Left colon (tissue), 2 donors: ENCODE measurements around the gene PTTG2. TPM values are rescaled to one million over a fixed set of nuclear protein-coding genes. Genes with fewer than 3 reads are reported as not detected.

ENCODE experiments used
- ATAC-seq: fragments of 200-7000 bp; cut with Tn5 transposase; one replicate; pipeline ENCODE4 v1.9.1; 2020; ENCODE audit warnings: mild to moderate bottlenecking, moderate library complexity
- DNase-seq, 2 donors: peaks; one replicate each; pipeline ENCODE4 v3.0.0-alpha.2; 2020
- intact Hi-C, 2 donors: fragments of 100-400 bp; cut with DNase I in 1 of 2; cut with micrococcal nuclease in 1 of 2; formaldehyde crosslinking; loops; one replicate each; pipeline versions ENCODE4 v1.11.2 to v1.14.0; 2022; cut with DNase I, micrococcal nuclease
- total RNA-seq, 2 donors: library from RNA; stranded (reverse); fragmentation: NEBNext Ultra II Directional; extraction: Animal tissue kit (Norgen Biotek cat#: 25700); gene quantifications; one replicate each; pipeline ENCODE4 v1.2.1, GENCODE V29; 2021
- donor health status: DM: no; HTN: no; CAD: no.
- donor health status: DM: yes; HTN: yes; CAD: no.

PTTG2 gene
- total RNA-seq, 2 donors from 2014 or later = 0.46 to 0.67 TPM

GRCh38 chr4:38002451-38003071 is 42.4 kb downstream of the PTTG2 start:
- no peak for ATAC-seq
- intact Hi-C loops = no loop called here
- DNase-seq = no peak

- intact Hi-C loops = no loop called here
- no peak for ATAC-seq
- DNase-seq = no peak
Measured at GRCh38 chr4:38003102-38003501, 42.9 kb downstream of the PTTG2 start.

GRCh38 chr4:38003628-38004027 is 43.4 kb downstream of the PTTG2 start:
- intact Hi-C loops = no loop called here
- ATAC-seq (no peak), DNase-seq (no peak)

- DNase-seq (no peak), ATAC-seq (no peak)
- intact Hi-C loops = no loop called here
Measured at GRCh38 chr4:38004062-38004461, 43.9 kb downstream of the PTTG2 start.

GRCh38 chr4:38004887-38005286 is 44.7 kb downstream of the PTTG2 start:
- intact Hi-C loops = no loop called here
- DNase-seq = no peak
- ATAC-seq = peak; percentile 56

GRCh38 chr4:38005637-38006036 is 45.4 kb downstream of the PTTG2 start:
- ATAC-seq (no peak), DNase-seq (no peak)
- intact Hi-C loops = no loop called here

GRCh38 chr4:38007645-38008044 is 47.4 kb downstream of the PTTG2 start:
- no peak for ATAC-seq
- intact Hi-C loops = no loop called here

GRCh38 chr4:38008571-38009021 is 48.4 kb downstream of the PTTG2 start:
- ATAC-seq (no peak), DNase-seq (no peak)
- intact Hi-C loops = no loop called here

More at GRCh38 chr4:38007645-38008044, 47.4 kb downstream of the PTTG2 start:
- no peak for DNase-seq

- intact Hi-C loops = no loop called here
- DNase-seq = no peak
- ATAC-seq = no peak
Measured at GRCh38 chr4:38009421-38009820, 49.2 kb downstream of the PTTG2 start.

GRCh38 chr4:38009949-38010348 is 49.8 kb downstream of the PTTG2 start:
- intact Hi-C loops = no loop called here
- no peak for DNase-seq
- ATAC-seq = no peak

Other genes with a start within 250 kb of the PTTG2 start
- gene PGM2, start 133.7 kb upstream of the PTTG2 start, total RNA-seq = 10 to 100 TPM; 28.2 to 29.8 TPM
- 10 to 100 TPM; 51.5 to 96.3 TPM for gene TBC1D1, start 69.3 kb upstream of the PTTG2 start, total RNA-seq